ENCODE results near the gene CNTD1. TPM values are rescaled to one million over a fixed set of nuclear protein-coding genes. Genes with fewer than 3 reads are reported as not detected.
A peak's percentile ranks its signal among the peaks of the same experiment; 100 is the strongest.

CNTD1 gene
- total and polyA plus RNA-seq, 2 experiments from 2014 or later, result 1.1 TPM; not detected in 1

GRCh38 chr17:42754782-42755181 lies 43.9 kb upstream of the CNTD1 start (continued):
- TF ChIP-seq REST (IDR thresholded peaks at IDR 0.05; ENCODE audit: unreplicated experiment) (no peak), EZH2 (IDR thresholded peaks at IDR 0.05; ENCODE audit: low read depth, unreplicated experiment) (no peak)

GRCh38 chr17:42759982-42760651 lies 38.5 kb upstream of the CNTD1 start:
- no peaks in the 10 kb centered on the region for H4K20me1 ChIP-seq (replicated peaks; ENCODE audit: insufficient read depth)
- TF ChIP-seq ZNF114 (CRISPR knock-in tag; IDR thresholded peaks at IDR 0.05) (no peak), ETS1 (IDR thresholded peaks at IDR 0.05) (no peak)
- H3K79me2 ChIP-seq (replicated peaks; ENCODE audit: insufficient read depth), result no peaks in the 10 kb centered on the region
- H3K4me3 ChIP-seq, result peak overlapping the region; percentile 80
- peak overlapping the region; percentile 96 for H3K4me2 ChIP-seq
- no peaks in the 10 kb centered on the region for H3K9me2 ChIP-seq (ENCODE audit: insufficient read depth)
- H3K27me3 Mint-ChIP-seq (ENCODE audit: insufficient read depth, low read depth, poor library complexity), result peaks cover 41% of the 10 kb centered on the region
- peaks cover 15% of the 10 kb centered on the region; the same call in 1 of the 2 replicates for H3K4me1 ChIP-seq (ENCODE audit: insufficient read depth)
- peak overlapping the region; percentile 68 for H3K4me3 Mint-ChIP-seq
- H3K36me3 ChIP-seq (ENCODE audit: insufficient read depth), result no peaks in the 10 kb centered on the region; the same call in 1 of the 2 replicates
- peaks cover 40% of the 10 kb centered on the region for H3K27me3 ChIP-seq (ENCODE audit: insufficient read depth)
- no peaks in the 10 kb centered on the region for H3K9me3 Mint-ChIP-seq
- H3K27ac Mint-ChIP-seq, result no peak overlapping the region
- H3K27ac ChIP-seq (ENCODE audit: low read depth), result no peak overlapping the region
- ATAC-seq (no peak), DNase-seq (ENCODE audit: low spot score) (no peak)
- peak overlapping the region; percentile 97 for H2AFZ ChIP-seq
- H3K36me3 Mint-ChIP-seq (ENCODE audit: low read depth), result no peaks in the 10 kb centered on the region
- H3F3A ChIP-seq (replicated peaks; ENCODE audit: low read depth), result no peaks in the 10 kb centered on the region; the same call in 1 of the 2 replicates
- H3K4me1 Mint-ChIP-seq, result peaks cover 24% of the 10 kb centered on the region

- peak; percentile 74 for ATAC-seq
- no peak within 1 kb of the TSS for H3K27ac Mint-ChIP-seq
- H3K27me3 Mint-ChIP-seq (ENCODE audit: insufficient read depth, low read depth, poor library complexity), result peaks cover 41% of the 10 kb centered on the region
- Histone ChIP-seq H3K27me3 (ENCODE audit: insufficient read depth) (peaks cover 40% of the 10 kb centered on the region), H3K36me3 (ENCODE audit: insufficient read depth) (no peaks in the 10 kb centered on the region; the same call in 1 of the 2 replicates), H3K9me2 (ENCODE audit: insufficient read depth) (no peaks in the 10 kb centered on the region), H3K4me2 (peak within 1 kb of the TSS; percentile 96), H4K20me1 (replicated peaks; ENCODE audit: insufficient read depth) (no peaks in the 10 kb centered on the region), H3K4me3 (peak within 1 kb of the TSS; percentile 80), H2AFZ (peak within 1 kb of the TSS; percentile 97), H3K4me1 (ENCODE audit: insufficient read depth) (peaks cover 15% of the 10 kb centered on the region; the same call in 1 of the 2 replicates), H3K79me2 (replicated peaks; ENCODE audit: insufficient read depth) (no peaks in the 10 kb centered on the region), H3F3A (replicated peaks; ENCODE audit: low read depth) (no peaks in the 10 kb centered on the region; the same call in 1 of the 2 replicates), H3K27ac (ENCODE audit: low read depth) (no peak within 1 kb of the TSS)
- H3K36me3 Mint-ChIP-seq (ENCODE audit: low read depth), result no peaks in the 10 kb centered on the region
- peak within 1 kb of the TSS; percentile 68 for H3K4me3 Mint-ChIP-seq
- no peaks in the 10 kb centered on the region for H3K9me3 Mint-ChIP-seq
- peaks cover 24% of the 10 kb centered on the region for H3K4me1 Mint-ChIP-seq
- DNase-seq (ENCODE audit: low spot score), result peak; percentile 73
- no peak for TF ChIP-seq EZH2phosphoT487 (IDR thresholded peaks at IDR 0.05; ENCODE audit: unreplicated experiment)
- peak; percentile 70 for TF ChIP-seq REST (IDR thresholded peaks at IDR 0.05; ENCODE audit: unreplicated experiment)
These were observed 37.7 kb upstream of the CNTD1 start, which contains the start of gene RAMP2 for GRCh38 chr17:42760652-42761581. Gene RAMP2, plus strand, starts transcription at chr17:42761227. Its CDS starts 35 bp downstream, at chr17:42761262.
